SK-N-SH treated with all-trans-retinoic acid at 6 μM for 48 hours (cell line): Measurements from ENCODE around the gene NSD1.

Experiments
- ATAC-seq: fragments of 200-7000 bp; cut with Tn5 transposase; 3 replicates; pipeline ENCODE4 v1.9.1; 2020; ENCODE audit warnings: mild to moderate bottlenecking, moderate library complexity
- ARNTL ChIP-seq: fragments of 450-650 bp; formaldehyde crosslinking; IDR thresholded peaks from 2 replicates; pipeline ENCODE4 v1.5.0; 2020; ENCODE audit warnings: low read depth, mild to moderate bottlenecking, moderate library complexity, borderline replicate concordance
- BACH2 ChIP-seq: fragments of 250-450 bp; sonication (Bioruptor Pico); IDR thresholded peaks from 2 replicates; pipeline ENCODE4 v1.9.0; 2021; ENCODE audit warnings: mild to moderate bottlenecking, borderline replicate concordance
- CSDC2 ChIP-seq: fragments of 250-450 bp; sonication (Bioruptor Pico); IDR thresholded peaks from 2 replicates; pipeline ENCODE4 v1.5.0; 2020; ENCODE audit warnings: mild to moderate bottlenecking, moderate library complexity
- ESRRG ChIP-seq: fragments of 250-450 bp; sonication (Bioruptor Pico); IDR thresholded peaks from 2 replicates; pipeline ENCODE4 v1.6.1; 2021; ENCODE audit warnings: mild to moderate bottlenecking
- GLIS3 ChIP-seq: fragments of 250-450 bp; sonication (Bioruptor Pico); IDR thresholded peaks from 2 replicates; pipeline ENCODE4 v1.5.0; 2020; ENCODE audit warnings: mild to moderate bottlenecking, moderate library complexity
- ISL1 ChIP-seq: fragments of 250-450 bp; sonication (Bioruptor Pico); IDR thresholded peaks from 2 replicates; pipeline ENCODE4 v2.1.2; 2022; ENCODE audit warnings: mild to moderate bottlenecking, moderate library complexity
- OSR1 ChIP-seq: fragments of 250-450 bp; sonication (Bioruptor Pico); IDR thresholded peaks from 2 replicates; pipeline ENCODE4 v1.8.0; 2022; ENCODE audit warnings: moderate library complexity, mild to moderate bottlenecking, inconsistent platforms
- PPARA ChIP-seq: fragments of 250-450 bp; sonication (Bioruptor Pico); IDR thresholded peaks from 2 replicates; pipeline ENCODE4 v1.5.0; 2020; ENCODE audit warnings: mild to moderate bottlenecking, borderline replicate concordance
- RARB ChIP-seq: fragments of 250-450 bp; sonication (Bioruptor Pico); IDR thresholded peaks from 2 replicates; pipeline ENCODE4 v1.8.0; 2021; ENCODE audit warnings: mild to moderate bottlenecking, moderate library complexity
- SNAI2 ChIP-seq: fragments of 250-450 bp; sonication (Bioruptor Pico); IDR thresholded peaks from 2 replicates; pipeline ENCODE4 v1.5.0; 2020; ENCODE audit warnings: mild to moderate bottlenecking, moderate library complexity
- TOX ChIP-seq: fragments of 250-450 bp; sonication (Bioruptor Pico); IDR thresholded peaks from 2 replicates; pipeline ENCODE4 v1.8.0; 2021; ENCODE audit warnings: mild to moderate bottlenecking, moderate library complexity, borderline replicate concordance
- ZC3H10 ChIP-seq: fragments of 250-450 bp; sonication (Bioruptor Pico); IDR thresholded peaks from 2 replicates; pipeline ENCODE4 v1.5.1; 2021; ENCODE audit warnings: mild to moderate bottlenecking, moderate library complexity
- ZFP3 ChIP-seq: fragments of 250-450 bp; sonication (Bioruptor Pico); IDR thresholded peaks from 2 replicates; pipeline ENCODE4 v1.5.0; 2020; ENCODE audit warnings: mild to moderate bottlenecking, moderate library complexity
- ZFP30 ChIP-seq: fragments of 450-650 bp; formaldehyde crosslinking; IDR thresholded peaks from 2 replicates; pipeline ENCODE4 v1.5.0; 2022; ENCODE audit warnings: mild to moderate bottlenecking, moderate library complexity
- ZNF565 ChIP-seq: fragments of 450-650 bp; formaldehyde crosslinking; conservative IDR thresholded peaks from 2 replicates; pipeline ENCODE4 v1.5.0; 2020; ENCODE audit warnings: low read depth, mild to moderate bottlenecking, moderate library complexity
- ZNF70 ChIP-seq: fragments of 450-650 bp; formaldehyde crosslinking; IDR thresholded peaks from 2 replicates; pipeline ENCODE4 v1.5.0; 2020; ENCODE audit warnings: mild to moderate bottlenecking, moderate library complexity
- ZNF8 ChIP-seq: fragments of 450-650 bp; formaldehyde crosslinking; IDR thresholded peaks from 2 replicates; pipeline ENCODE4 v1.5.0; 2020; ENCODE audit warnings: mild to moderate bottlenecking, moderate library complexity
- TF ChIP-seq, protein P1 (sequence below): fragments of 250-450 bp; sonication (Bioruptor Pico); IDR thresholded peaks from 2 replicates; pipeline ENCODE4 v1.5.0; 2020; ENCODE audit warnings: mild to moderate bottlenecking, moderate library complexity
- TF ChIP-seq, protein P2 (sequence below): fragments of 250-450 bp; sonication (Bioruptor Pico); IDR thresholded peaks from 2 replicates; pipeline ENCODE4 v1.5.1; 2020; ENCODE audit warnings: low read depth, mild to moderate bottlenecking, moderate library complexity
- TF ChIP-seq, protein P3 (sequence below): fragments of 250-450 bp; sonication (Bioruptor Pico); IDR thresholded peaks from 2 replicates; pipeline ENCODE4 v1.8.0; 2020; ENCODE audit warnings: mild to moderate bottlenecking, moderate library complexity, borderline replicate concordance
- TF ChIP-seq, protein P4 (sequence below): fragments of 250-450 bp; sonication (Bioruptor Pico); IDR thresholded peaks from 2 replicates; pipeline ENCODE4 v1.8.0; 2021; ENCODE audit warnings: low read depth, mild to moderate bottlenecking, moderate library complexity, borderline replicate concordance

The NSD1 gene

DNA sequence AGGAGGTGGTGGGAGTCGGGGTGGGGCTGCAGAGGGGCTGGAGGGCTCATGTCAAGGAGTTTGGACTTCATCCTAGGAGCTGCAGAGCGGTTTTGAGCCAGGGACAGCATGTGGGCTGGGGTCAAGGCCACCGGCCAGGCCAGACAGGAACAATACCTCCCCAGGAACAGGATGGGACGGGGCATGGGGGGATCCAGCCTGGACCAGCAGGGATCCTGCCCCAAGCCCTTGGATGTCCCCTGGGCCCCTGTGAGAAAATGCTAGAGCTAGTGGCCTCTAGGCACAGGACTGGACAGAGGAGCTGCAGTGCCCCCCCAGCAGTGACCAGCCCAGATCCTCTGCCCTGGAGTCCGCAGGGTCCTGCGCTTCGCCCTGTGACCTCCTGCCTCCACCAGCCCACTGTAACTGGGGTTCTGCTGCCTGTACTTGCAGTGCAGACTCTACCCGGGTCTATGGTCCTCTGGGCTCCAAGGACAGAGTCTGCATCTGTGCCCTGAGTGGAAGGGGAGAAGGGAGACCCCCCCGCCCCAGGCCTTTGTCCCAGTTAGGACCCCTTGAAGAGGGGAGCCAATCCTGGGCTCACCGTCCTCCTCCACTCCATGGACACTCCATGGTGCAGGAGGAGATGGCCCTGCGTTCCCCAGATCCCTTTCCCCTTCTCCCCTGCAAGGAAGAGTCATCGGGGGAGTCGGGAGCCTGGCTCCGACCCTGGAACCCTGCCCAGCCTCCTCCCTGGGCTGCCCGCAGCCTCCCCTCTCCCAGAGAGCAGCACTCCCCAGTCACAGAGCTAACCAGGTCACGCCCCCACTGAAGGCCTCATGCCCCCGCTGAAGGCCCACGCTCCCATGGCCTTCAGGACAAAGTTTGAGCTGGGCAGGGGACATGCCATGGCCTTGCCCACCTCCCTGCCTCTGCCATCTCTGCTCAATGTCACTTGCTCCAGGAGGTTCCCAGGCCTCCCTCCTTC is 181.1 kb downstream of the NSD1 start:
- no peak for TF ChIP-seq ZNF8 (CRISPR knock-in tag)
- TF ChIP-seq ARNTL (CRISPR knock-in tag), result no peak
- TF ChIP-seq ZFP30 (CRISPR knock-in tag), result no peak
- no peak for TF ChIP-seq ZFP3 (CRISPR knock-in tag)
- TF ChIP-seq GLIS3 (CRISPR knock-in tag), result no peak
- TF ChIP-seq ESRRG (CRISPR knock-in tag), result no peak
- TF ChIP-seq, protein P1, sequence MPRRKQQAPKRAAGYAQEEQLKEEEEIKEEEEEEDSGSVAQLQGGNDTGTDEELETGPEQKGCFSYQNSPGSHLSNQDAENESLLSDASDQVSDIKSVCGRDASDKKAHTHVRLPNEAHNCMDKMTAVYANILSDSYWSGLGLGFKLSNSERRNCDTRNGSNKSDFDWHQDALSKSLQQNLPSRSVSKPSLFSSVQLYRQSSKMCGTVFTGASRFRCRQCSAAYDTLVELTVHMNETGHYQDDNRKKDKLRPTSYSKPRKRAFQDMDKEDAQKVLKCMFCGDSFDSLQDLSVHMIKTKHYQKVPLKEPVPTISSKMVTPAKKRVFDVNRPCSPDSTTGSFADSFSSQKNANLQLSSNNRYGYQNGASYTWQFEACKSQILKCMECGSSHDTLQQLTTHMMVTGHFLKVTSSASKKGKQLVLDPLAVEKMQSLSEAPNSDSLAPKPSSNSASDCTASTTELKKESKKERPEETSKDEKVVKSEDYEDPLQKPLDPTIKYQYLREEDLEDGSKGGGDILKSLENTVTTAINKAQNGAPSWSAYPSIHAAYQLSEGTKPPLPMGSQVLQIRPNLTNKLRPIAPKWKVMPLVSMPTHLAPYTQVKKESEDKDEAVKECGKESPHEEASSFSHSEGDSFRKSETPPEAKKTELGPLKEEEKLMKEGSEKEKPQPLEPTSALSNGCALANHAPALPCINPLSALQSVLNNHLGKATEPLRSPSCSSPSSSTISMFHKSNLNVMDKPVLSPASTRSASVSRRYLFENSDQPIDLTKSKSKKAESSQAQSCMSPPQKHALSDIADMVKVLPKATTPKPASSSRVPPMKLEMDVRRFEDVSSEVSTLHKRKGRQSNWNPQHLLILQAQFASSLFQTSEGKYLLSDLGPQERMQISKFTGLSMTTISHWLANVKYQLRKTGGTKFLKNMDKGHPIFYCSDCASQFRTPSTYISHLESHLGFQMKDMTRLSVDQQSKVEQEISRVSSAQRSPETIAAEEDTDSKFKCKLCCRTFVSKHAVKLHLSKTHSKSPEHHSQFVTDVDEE (CRISPR knock-in tag), result no peak
- TF ChIP-seq ZC3H10 (CRISPR knock-in tag), result no peak
- TF ChIP-seq BACH2, result no peak
- TF ChIP-seq, protein P2, sequence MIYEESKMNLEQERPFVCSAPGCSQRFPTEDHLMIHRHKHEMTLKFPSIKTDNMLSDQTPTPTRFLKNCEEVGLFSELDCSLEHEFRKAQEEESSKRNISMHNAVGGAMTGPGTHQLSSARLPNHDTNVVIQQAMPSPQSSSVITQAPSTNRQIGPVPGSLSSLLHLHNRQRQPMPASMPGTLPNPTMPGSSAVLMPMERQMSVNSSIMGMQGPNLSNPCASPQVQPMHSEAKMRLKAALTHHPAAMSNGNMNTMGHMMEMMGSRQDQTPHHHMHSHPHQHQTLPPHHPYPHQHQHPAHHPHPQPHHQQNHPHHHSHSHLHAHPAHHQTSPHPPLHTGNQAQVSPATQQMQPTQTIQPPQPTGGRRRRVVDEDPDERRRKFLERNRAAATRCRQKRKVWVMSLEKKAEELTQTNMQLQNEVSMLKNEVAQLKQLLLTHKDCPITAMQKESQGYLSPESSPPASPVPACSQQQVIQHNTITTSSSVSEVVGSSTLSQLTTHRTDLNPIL (CRISPR knock-in tag), result no peak
- TF ChIP-seq OSR1 (CRISPR knock-in tag), result no peak
- TF ChIP-seq SNAI2, result no peak
- TF ChIP-seq, protein P3, sequence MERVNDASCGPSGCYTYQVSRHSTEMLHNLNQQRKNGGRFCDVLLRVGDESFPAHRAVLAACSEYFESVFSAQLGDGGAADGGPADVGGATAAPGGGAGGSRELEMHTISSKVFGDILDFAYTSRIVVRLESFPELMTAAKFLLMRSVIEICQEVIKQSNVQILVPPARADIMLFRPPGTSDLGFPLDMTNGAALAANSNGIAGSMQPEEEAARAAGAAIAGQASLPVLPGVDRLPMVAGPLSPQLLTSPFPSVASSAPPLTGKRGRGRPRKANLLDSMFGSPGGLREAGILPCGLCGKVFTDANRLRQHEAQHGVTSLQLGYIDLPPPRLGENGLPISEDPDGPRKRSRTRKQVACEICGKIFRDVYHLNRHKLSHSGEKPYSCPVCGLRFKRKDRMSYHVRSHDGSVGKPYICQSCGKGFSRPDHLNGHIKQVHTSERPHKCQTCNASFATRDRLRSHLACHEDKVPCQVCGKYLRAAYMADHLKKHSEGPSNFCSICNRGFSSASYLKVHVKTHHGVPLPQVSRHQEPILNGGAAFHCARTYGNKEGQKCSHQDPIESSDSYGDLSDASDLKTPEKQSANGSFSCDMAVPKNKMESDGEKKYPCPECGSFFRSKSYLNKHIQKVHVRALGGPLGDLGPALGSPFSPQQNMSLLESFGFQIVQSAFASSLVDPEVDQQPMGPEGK (CRISPR knock-in tag), result no peak
- TF ChIP-seq PPARA (CRISPR knock-in tag), result no peak
- no peak for TF ChIP-seq CSDC2
- no peak for TF ChIP-seq RARB (CRISPR knock-in tag)

DNA sequence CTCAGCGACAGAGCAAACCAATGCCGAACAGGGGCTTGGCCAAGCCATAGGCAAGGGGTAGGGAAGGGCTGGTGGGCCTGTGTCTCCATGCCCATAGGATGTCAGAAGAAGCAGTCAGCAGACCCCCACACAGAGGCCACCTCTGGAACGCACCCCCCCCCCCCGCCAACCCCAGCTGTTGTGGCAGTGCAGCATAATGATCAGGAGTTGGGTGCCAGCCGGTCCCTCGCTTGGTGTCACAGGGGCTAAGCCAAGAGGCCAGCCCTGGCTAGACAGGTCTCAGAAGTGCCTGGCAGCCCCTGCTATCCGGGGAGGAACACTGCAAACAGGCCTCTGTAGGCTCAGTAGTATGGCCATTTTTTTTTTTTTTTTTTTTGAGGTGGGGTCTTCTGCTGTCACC is 181.8 kb downstream of the NSD1 start:
- ATAC-seq, result no peak
- TF ChIP-seq SNAI2 (no peak), ZFP30 (CRISPR knock-in tag) (no peak), PPARA (CRISPR knock-in tag) (no peak), OSR1 (CRISPR knock-in tag) (no peak), BACH2 (no peak), ZNF565 (no peak), ARNTL (CRISPR knock-in tag) (no peak), ZFP3 (CRISPR knock-in tag) (no peak), ISL1 (no peak), ZC3H10 (CRISPR knock-in tag) (no peak), ZNF8 (CRISPR knock-in tag) (no peak), ZNF70 (CRISPR knock-in tag) (no peak), ESRRG (CRISPR knock-in tag) (no peak), GLIS3 (CRISPR knock-in tag) (no peak), TOX (CRISPR knock-in tag) (no peak)
- TF ChIP-seq, protein P2 (CRISPR knock-in tag), result no peak
- TF ChIP-seq, protein P1 (CRISPR knock-in tag), result no peak
- TF ChIP-seq, protein P3 (CRISPR knock-in tag), result no peak
- TF ChIP-seq, protein P4, sequence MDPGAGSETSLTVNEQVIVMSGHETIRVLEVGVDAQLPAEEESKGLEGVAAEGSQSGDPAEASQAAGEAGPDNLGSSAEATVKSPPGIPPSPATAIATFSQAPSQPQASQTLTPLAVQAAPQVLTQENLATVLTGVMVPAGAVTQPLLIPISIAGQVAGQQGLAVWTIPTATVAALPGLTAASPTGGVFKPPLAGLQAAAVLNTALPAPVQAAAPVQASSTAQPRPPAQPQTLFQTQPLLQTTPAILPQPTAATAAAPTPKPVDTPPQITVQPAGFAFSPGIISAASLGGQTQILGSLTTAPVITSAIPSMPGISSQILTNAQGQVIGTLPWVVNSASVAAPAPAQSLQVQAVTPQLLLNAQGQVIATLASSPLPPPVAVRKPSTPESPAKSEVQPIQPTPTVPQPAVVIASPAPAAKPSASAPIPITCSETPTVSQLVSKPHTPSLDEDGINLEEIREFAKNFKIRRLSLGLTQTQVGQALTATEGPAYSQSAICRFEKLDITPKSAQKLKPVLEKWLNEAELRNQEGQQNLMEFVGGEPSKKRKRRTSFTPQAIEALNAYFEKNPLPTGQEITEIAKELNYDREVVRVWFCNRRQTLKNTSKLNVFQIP (CRISPR knock-in tag), result no peak

More for the DNA sequence above, 181.1 kb downstream of the NSD1 start:
- no peak for ATAC-seq
